Stomach (tissue), 9 donors: ENCODE measurements around the gene TRMU. TPM values are rescaled to one million over a fixed set of nuclear protein-coding genes. Genes with fewer than 3 reads are reported as not detected.

Experiments
- DNase-seq, 2 donors: peaks; one replicate each; pipeline versions ENCODE4 v3.0.0 to v3.0.0-alpha.2; 2013 to 2019
- H3K27ac ChIP-seq, 5 donors: fragments of 200-600 bp in 4 of 5; sonication (generic) in 4 of 5; one replicate each; pipeline ENCODE4 v1.5.1; 2013 to 2019; ENCODE audit warnings: mild to moderate bottlenecking in 1 of 5, moderate library complexity in 1 of 5
- H3K27me3 ChIP-seq, 3 donors: fragments of 200-600 bp; sonication (generic); one replicate each; pipeline ENCODE4 v1.5.1; 2017 to 2019; ENCODE audit warnings: mixed run types in 1 of 3
- H3K36me3 ChIP-seq, 4 donors: fragments of 200-600 bp; sonication (generic); 1 replicate in 3 of 4; 2 replicates in 1 of 4; pipeline ENCODE4 v1.5.1; 2016 to 2019
- H3K4me1 ChIP-seq, 4 donors: fragments of 200-600 bp; sonication (generic); one replicate each; pipeline ENCODE4 v1.5.1; 2016 to 2019
- H3K4me3 ChIP-seq, 4 donors: fragments of 200-600 bp; sonication (generic) in 3 of 4; one replicate each; pipeline ENCODE4 v1.5.1; 2016 to 2019; ENCODE audit warnings: mild to moderate bottlenecking in 1 of 4
- H3K9me3 ChIP-seq, 4 donors: fragments of 200-600 bp; sonication (generic); one replicate each; pipeline ENCODE4 v1.5.1; 2016 to 2019
- EP300 ChIP-seq: sonication (generic); formaldehyde crosslinking; IDR thresholded peaks from one replicate; pipeline ENCODE4 v1.6.1; 2017; ENCODE audit warnings: antibody characterized with exemption
- POLR2A ChIP-seq, 4 donors: fragments of 450-650 bp; IDR thresholded peaks; one replicate each; pipeline ENCODE4 v1.6.1; 2016; ENCODE audit warnings: antibody characterized with exemption in 4 of 4, control low read depth in 2 of 4, mild to moderate bottlenecking in 1 of 4, moderate library complexity in 1 of 4
- POLR2AphosphoS5 ChIP-seq, 3 donors: sonication (generic); formaldehyde crosslinking; IDR thresholded peaks; one replicate each; pipeline ENCODE4 v1.6.1; 2016; ENCODE audit warnings: antibody characterized with exemption in 3 of 3
- WGBS, 5 donors: extraction: QIAGEN DNeasy Blood & Tissue Kit in 3 of 5; methylation state at CpG; one replicate each; pipeline versions ENCODE4 v1.1.5 to v1.1.7; 2013 to 2018; 5-methylcytosine and 5-hydroxymethylcytosine counted together
- intact Hi-C: fragments of 100-400 bp; cut with DNase I; formaldehyde crosslinking; loops from one replicate; pipeline ENCODE4 v1.15.1; 2023; ENCODE audit warnings: low total_unique reads
- polyA plus RNA-seq, 3 donors: library from polyadenylated mRNA; stranded (reverse); fragments of 200-250 nt; gene quantifications; one replicate each; pipeline ENCODE4 v1.2.3, GENCODE V29; 2013
- total RNA-seq, 5 donors: library from RNA; depleted of rRNA; stranded (reverse); fragments of >200 nt; gene quantifications; one replicate each; pipeline versions ENCODE4 v1.1.0 to v1.2.3, GENCODE V29; 2014 to 2016
- TF ChIP-seq, protein P1 (sequence below), 7 experiments: fragments of 450-650 bp in 4 of 7; fragments of 200-600 bp in 3 of 7; sonication (generic) in 3 of 7; IDR thresholded peaks; one replicate each; pipeline ENCODE4 v1.5.1; 2016 to 2019; ENCODE audit warnings: antibody characterized with exemption in 7 of 7, control low read depth in 2 of 7, mild to moderate bottlenecking in 1 of 7
- donor health status: healthy with polysubstance abuse.
- donor health status: Bipolar disorder and iron deficiency.
- donor health status: healthy.

The TRMU gene
- total and polyA plus RNA-seq, 8 donors: 23.8 to 114 (median 57.4) TPM

DNA sequence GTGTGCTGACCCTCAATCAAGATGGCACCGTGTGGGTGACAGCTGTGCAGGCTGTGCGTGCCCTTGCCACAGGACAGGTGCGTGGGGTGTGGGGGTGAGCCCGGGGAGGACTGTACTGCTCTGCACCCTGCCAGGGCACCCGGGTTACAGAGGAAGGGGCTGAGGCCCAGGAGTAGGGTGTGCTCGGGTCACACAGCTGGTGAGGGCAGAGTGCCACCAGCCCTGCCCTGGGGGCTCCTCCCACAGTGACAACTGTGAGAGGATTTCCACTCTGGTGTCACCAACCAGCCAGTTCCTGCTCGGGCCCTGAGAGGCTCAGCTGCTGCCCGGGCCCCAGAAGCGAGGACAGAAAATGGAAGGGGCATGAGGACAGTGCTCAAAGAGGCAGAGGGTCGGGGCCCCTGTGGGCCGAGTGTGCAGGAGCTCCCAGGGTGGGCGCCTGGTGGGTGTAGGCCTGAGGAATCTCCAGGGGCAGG is 20.5 kb downstream of the TRMU start:
- Histone ChIP-seq H3K9me3 (no peaks in the 10 kb centered on the region), H3K27me3 (no peaks in the 10 kb centered on the region), H3K27ac (no peak overlapping the region), H3K4me1 (peaks cover 4 to 13% (median 9%) of the 10 kb centered on the region in 4 donors), H3K36me3 (peaks cover 50 to 95% (median 84%) of the 10 kb centered on the region in 4 donors), H3K4me3 (no peak overlapping the region)
- no peak for DNase-seq
- intact Hi-C loops: no loop called here
- no peak for TF ChIP-seq POLR2AphosphoS5 (IDR thresholded peaks at IDR 0.05)
- 84 to 89% (median 85%) methylated on average over 10 to 12 of the region's 12 CpGs for WGBS, 5 donors

DNA sequence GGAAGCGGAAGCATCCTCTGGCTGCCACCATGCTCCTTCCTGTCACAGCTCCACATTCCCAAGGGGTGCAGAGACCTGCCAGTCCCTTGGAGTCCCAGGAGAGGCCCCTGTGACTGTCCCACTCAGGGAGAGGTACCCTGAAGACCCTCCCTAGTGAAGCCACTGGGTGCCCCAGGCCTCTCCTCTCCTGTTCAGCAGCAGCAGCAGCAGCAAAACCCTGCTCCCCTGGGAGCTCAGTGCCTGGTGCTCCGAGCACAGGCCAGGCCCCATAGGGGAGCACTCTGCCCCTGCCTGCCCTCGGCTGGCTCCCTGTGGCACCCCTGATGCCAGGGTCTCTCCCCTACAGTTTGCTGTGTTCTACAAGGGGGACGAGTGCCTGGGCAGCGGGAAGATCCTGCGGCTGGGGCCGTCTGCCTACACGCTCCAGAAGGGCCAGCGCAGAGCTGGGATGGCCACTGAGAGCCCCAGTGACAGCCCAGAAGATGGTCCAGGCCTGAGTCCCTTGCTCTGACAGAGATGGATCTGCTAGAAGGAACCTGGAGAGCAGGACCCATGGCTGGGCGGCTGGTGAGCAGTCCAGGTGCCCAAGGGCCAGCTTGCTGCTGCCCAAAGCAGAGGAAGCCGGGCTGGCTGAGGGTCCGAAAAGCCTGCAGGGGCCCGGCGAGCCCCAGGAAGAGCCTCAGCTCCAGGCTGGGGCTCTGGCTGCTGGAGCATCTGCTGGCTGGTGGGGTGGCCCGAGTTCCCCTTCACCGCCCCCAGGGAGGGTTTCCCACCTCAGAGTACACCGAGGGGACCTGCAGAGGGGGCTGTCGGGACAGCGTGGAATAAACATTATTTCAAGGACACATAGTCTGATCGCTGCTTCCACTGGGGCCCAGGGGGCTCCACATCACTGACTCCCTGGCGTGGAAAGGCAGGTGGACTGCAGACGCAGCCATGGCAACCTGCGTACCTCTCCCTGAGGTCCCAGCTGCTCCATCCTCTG is 21.3 kb downstream of the TRMU start:
- intact Hi-C loops: no loop called here
- Histone ChIP-seq H3K4me3 (no peak overlapping the region), H3K36me3 (peaks cover 42 to 91% (median 77%) of the 10 kb centered on the region in 4 donors), H3K27ac (no peak overlapping the region), H3K9me3 (no peaks in the 10 kb centered on the region), H3K27me3 (no peaks in the 10 kb centered on the region), H3K4me1 (peaks cover 4 to 13% (median 9%) of the 10 kb centered on the region in 4 donors)
- WGBS, 5 donors: 89 to 93% (median 90%) methylated on average over 13 to 23 of the region's 23 CpGs
- no peak for DNase-seq
- TF ChIP-seq POLR2AphosphoS5 (IDR thresholded peaks at IDR 0.05) (no peak), EP300 (no peak), POLR2A (IDR thresholded peaks at IDR 0.05) (no peak)
- TF ChIP-seq, protein P1, sequence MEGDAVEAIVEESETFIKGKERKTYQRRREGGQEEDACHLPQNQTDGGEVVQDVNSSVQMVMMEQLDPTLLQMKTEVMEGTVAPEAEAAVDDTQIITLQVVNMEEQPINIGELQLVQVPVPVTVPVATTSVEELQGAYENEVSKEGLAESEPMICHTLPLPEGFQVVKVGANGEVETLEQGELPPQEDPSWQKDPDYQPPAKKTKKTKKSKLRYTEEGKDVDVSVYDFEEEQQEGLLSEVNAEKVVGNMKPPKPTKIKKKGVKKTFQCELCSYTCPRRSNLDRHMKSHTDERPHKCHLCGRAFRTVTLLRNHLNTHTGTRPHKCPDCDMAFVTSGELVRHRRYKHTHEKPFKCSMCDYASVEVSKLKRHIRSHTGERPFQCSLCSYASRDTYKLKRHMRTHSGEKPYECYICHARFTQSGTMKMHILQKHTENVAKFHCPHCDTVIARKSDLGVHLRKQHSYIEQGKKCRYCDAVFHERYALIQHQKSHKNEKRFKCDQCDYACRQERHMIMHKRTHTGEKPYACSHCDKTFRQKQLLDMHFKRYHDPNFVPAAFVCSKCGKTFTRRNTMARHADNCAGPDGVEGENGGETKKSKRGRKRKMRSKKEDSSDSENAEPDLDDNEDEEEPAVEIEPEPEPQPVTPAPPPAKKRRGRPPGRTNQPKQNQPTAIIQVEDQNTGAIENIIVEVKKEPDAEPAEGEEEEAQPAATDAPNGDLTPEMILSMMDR (IDR thresholded peaks at IDR 0.05): no peak

DNA sequence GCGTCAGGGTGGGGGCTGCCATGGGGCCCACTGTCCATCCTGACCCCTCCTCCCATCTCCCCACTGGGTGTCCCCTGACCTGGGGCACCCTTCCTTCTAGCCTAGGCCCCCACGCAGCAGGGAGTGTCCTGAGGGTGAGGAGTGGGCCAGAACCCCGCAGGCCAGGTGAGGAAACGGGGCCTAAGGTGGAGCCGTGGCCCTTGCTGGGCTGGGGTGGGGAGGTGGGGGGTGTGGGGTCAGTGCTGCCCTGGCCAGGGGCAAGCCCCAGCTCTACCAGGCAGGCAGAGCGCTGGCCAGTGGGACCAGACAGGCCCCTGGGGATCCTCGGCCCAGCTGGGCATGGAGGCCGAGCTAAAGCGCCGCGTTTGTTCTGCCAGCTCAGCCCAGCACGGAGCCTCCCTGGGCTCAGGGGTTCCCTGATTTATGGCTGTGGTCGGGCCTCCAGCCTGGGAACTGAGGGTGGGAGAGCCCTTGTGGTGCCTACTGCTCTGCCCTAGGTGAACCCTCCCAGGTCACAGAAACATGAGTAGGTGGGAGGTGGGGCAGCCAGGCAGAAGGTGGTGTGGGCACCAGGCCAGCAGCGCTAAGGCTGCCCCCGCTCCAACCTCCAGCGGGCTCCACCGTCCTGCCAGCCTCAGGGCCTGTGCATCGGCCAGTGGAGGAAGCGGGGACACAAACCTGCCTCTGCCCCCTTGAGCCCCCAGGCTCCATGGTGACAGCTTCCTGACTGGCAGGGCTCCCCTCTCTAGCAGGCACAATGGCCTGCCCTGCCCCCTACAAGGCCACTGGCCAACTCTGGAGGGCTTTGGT is 22.4 kb downstream of the TRMU start:
- Histone ChIP-seq H3K9me3 (no peaks in the 10 kb centered on the region), H3K4me1 (peaks cover 4 to 8% (median 6%) of the 10 kb centered on the region in 4 donors), H3K36me3 (peaks cover 31 to 84% (median 66%) of the 10 kb centered on the region in 4 donors), H3K27me3 (no peaks in the 10 kb centered on the region), H3K4me3 (no peak overlapping the region), H3K27ac (no peak overlapping the region)
- intact Hi-C loops: no loop called here
- TF ChIP-seq POLR2AphosphoS5 (IDR thresholded peaks at IDR 0.05) (no peak), POLR2A (IDR thresholded peaks at IDR 0.05) (no peak), EP300 (no peak)
- TF ChIP-seq, protein P1 (IDR thresholded peaks at IDR 0.05): no peak
- 82 to 86% (median 83%) methylated on average over 11 to 19 of the region's 19 CpGs for WGBS, 5 donors
- DNase-seq: no peak

DNA sequence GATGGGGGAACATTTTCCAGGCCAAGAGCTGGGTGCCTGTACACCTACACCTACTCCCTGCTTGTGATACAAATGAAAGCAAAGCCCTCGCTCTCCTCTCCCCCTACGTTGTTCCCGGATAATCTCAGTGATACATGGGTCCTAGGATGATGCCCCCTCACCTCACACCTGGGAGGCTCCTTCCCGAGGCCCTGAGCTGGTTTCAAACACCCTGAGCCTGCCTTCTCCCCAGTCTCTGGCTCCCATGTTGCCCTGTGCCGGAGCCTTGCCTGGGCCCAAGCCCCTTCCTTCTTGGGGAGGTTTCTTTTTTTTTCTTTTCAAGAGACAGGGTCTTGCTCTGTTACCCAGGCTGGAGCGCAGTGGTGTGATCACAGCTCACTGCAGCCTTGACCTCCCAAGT is 23.3 kb downstream of the TRMU start:
- Histone ChIP-seq H3K4me3 (no peak overlapping the region), H3K27ac (no peak overlapping the region), H3K9me3 (no peaks in the 10 kb centered on the region), H3K27me3 (peaks cover 0 to 3% (median 0%) of the 10 kb centered on the region in 3 donors), H3K36me3 (peaks cover 25 to 82% (median 62%) of the 10 kb centered on the region in 4 donors), H3K4me1 (peaks cover 0 to 4% (median 2%) of the 10 kb centered on the region in 4 donors)
- intact Hi-C loops: no loop called here
- DNase-seq: no peak
- TF ChIP-seq POLR2AphosphoS5 (IDR thresholded peaks at IDR 0.05) (no peak), POLR2A (IDR thresholded peaks at IDR 0.05) (no peak), EP300 (no peak)
- TF ChIP-seq, protein P1 (IDR thresholded peaks at IDR 0.05): no peak
- 84 to 93% (median 91%) methylated on average over 6 of the region's 6 CpGs for WGBS, 5 donors
